ENCODE measurements around the gene TSHZ1. TPM values are rescaled to one million over a fixed set of nuclear protein-coding genes. Genes with fewer than 3 reads are reported as not detected.

TSHZ1 gene
- total and polyA plus RNA-seq, 4 donors: 17.1 to 76.0 (median 46.0) TPM

DNA sequence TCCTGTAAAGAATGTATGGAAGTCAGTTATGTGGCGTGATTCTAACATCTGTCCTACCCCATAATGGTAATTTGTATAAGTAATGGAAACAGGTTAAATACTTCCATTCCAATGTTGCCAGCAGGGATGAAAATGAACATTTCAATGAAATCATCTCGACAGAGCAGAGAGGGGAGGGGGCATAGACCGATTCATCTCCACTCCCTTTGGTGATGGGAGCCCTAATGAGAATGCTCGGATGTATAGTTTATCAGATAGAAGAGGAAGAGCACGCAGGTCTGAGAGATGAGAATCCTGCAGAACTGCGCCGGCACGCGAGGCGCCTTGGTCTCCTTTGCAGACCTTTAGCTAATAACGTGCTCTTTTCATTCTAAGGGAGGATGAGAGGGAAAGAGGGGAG lies 61.4 kb downstream of the TSHZ1 start:
- Histone ChIP-seq H3K27me3 (ENCODE audit: control insufficient read depth, insufficient read depth, low read length) (no peaks in the 10 kb centered on the region), H3K27ac (ENCODE audit: low read depth, low read length) (no peak overlapping the region), H3K36me3 (ENCODE audit: control insufficient read depth, insufficient read depth, low read length) (peaks cover 2% of the 10 kb centered on the region), H3K4me1 (ENCODE audit: control insufficient read depth, insufficient read depth, low read length) (peaks cover 25% of the 10 kb centered on the region), H3K4me3 (ENCODE audit: low read depth, low read length) (no peak overlapping the region), H3K9me3 (ENCODE audit: control insufficient read depth, insufficient read depth, low read length) (no peaks in the 10 kb centered on the region)
- peak in 1 of 6 donors; percentile 68 for DNase-seq (ENCODE audit: low read depth in 4 of 6, low spot score in 6 of 6)
- 48% methylated on average over 9 of the region's 11 CpGs for WGBS (ENCODE audit: insufficient coverage)

DNA sequence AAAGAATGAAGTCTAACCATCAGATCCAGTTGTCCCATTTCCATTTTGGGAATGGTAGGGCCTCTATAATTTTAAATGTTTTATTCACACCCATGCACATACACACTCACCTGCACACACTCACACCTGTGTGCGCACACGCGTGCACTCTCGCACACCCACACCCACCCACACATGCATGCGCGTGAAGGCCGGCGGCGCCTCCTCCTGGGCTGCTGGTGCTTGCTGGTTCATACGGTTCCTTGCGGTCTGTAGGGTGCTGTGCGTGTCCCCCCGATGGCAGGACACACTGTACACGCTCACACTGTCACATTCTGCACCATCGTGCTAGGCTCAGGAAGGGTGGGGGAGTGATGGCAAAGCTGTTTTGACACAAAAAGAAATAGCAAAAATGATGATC lies 63.2 kb downstream of the TSHZ1 start:
- H3K4me1 ChIP-seq (ENCODE audit: control insufficient read depth, insufficient read depth, low read length): peaks cover 25% of the 10 kb centered on the region
- no peak for DNase-seq (ENCODE audit: low read depth in 4 of 6, low spot score in 6 of 6)

DNA sequence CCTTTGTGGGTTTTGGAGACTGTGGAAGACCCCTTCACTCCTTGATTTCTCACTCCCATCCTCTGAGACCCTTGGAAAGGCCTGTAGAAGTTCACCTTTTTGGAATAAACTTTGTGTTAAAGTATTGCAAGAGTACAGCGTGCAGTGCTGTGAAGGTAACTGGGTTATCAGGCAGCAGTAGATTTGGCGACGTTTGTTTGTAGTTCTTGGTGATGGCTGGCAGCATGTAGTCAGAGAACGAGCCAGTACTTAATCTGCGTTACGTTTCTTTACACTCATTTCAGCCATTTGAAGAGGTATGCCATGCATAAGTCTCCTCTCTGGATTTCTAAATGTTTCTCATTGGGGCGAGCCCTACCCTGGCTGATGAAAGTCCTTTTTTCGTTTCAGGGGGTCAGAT lies 64.6 kb downstream of the TSHZ1 start:
- DNase-seq (ENCODE audit: low read depth in 4 of 6, low spot score in 6 of 6): no peak
- Histone ChIP-seq H3K27ac (ENCODE audit: low read depth, low read length) (no peak overlapping the region), H3K4me3 (ENCODE audit: low read depth, low read length) (no peak overlapping the region), H3K9me3 (ENCODE audit: control insufficient read depth, insufficient read depth, low read length) (no peaks in the 10 kb centered on the region), H3K27me3 (ENCODE audit: control insufficient read depth, insufficient read depth, low read length) (no peaks in the 10 kb centered on the region), H3K36me3 (ENCODE audit: control insufficient read depth, insufficient read depth, low read length) (peaks cover 2% of the 10 kb centered on the region), H3K4me1 (ENCODE audit: control insufficient read depth, insufficient read depth, low read length) (peaks cover 23% of the 10 kb centered on the region)
- 91% methylated on average over 5 of the region's 8 CpGs for WGBS (ENCODE audit: insufficient coverage)

More for the DNA sequence above, 63.2 kb downstream of the TSHZ1 start:
- no peaks in the 10 kb centered on the region for H3K9me3 ChIP-seq (ENCODE audit: control insufficient read depth, insufficient read depth, low read length)
- no peak overlapping the region for H3K27ac ChIP-seq (ENCODE audit: low read depth, low read length)
- H3K4me3 ChIP-seq (ENCODE audit: low read depth, low read length): no peak overlapping the region
- 99% methylated on average over 10 of the region's 15 CpGs for WGBS (ENCODE audit: insufficient coverage)
- H3K27me3 ChIP-seq (ENCODE audit: control insufficient read depth, insufficient read depth, low read length): no peaks in the 10 kb centered on the region
- H3K36me3 ChIP-seq (ENCODE audit: control insufficient read depth, insufficient read depth, low read length): peaks cover 2% of the 10 kb centered on the region

DNA sequence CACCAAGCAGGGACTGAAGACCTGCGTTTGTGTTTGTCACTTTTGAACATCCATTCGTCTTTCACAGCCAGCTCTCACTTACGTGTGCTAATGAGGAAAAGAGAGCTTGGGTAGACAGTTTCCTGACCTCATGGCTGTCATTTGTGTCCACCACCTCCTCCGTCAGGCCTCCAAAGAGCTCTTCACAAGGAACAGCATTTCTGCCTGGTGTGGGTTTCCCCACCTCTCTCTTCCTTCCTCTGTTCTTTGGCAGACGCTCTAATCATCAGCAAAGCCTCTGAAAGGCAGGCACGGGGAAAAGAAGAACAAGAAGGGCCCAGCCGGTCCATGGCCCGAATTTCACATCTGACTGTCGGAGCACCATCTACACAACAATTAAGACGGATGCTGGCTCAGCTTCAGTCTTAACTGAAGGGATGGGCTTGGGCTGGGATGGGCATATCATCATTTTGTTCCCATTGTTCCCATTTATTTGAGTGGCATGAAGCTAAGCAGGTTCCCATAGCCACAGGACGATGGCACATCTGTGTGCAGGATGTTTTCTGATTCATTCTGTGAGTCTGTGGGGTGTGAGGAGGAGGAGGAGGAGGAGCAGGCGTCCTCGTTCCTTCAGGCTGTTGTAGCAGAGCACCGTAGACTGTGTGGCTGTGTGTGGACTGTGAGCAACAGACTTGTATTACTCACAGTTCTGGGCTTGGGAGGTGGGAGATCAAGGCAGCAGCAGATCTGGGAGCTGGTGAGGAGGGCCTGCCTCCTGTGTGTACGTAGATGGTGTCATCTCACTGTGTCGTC lies 66.4 kb downstream of the TSHZ1 start:
- peaks cover 30% of the 10 kb centered on the region for H3K4me1 ChIP-seq (ENCODE audit: control insufficient read depth, insufficient read depth, low read length)
- no peak overlapping the region for H3K4me3 ChIP-seq (ENCODE audit: low read depth, low read length)
- H3K27me3 ChIP-seq (ENCODE audit: control insufficient read depth, insufficient read depth, low read length): no peaks in the 10 kb centered on the region
- no peak overlapping the region for H3K27ac ChIP-seq (ENCODE audit: low read depth, low read length)
- DNase-seq (ENCODE audit: low read depth in 4 of 6, low spot score in 6 of 6): no peak
- H3K9me3 ChIP-seq (ENCODE audit: control insufficient read depth, insufficient read depth, low read length): no peaks in the 10 kb centered on the region
- WGBS (ENCODE audit: insufficient coverage): 65% methylated on average over 10 of the region's 16 CpGs
- peaks cover 15% of the 10 kb centered on the region for H3K36me3 ChIP-seq (ENCODE audit: control insufficient read depth, insufficient read depth, low read length)

DNA sequence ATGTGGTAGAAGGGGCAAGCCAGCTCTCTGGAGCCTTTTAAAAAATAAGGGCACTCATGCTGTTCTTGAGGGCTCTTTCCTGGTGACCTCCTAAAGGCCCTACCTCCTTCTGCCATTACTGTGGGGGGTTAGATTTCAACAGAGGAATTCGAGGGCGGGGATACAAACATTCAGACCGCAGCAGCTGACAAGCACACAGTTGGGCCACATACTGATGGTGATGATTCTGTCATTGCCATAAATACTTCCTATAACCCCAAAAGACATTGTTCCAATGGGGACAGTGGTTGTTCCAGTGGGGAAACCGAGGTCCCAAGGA lies 67.0 kb downstream of the TSHZ1 start:
- no peaks in the 10 kb centered on the region for H3K9me3 ChIP-seq (ENCODE audit: control insufficient read depth, insufficient read depth, low read length)
- peaks cover 18% of the 10 kb centered on the region for H3K36me3 ChIP-seq (ENCODE audit: control insufficient read depth, insufficient read depth, low read length)
- WGBS (ENCODE audit: insufficient coverage): no CpG with 5 or more reads among the region's 4 CpGs
- no peak overlapping the region for H3K4me3 ChIP-seq (ENCODE audit: low read depth, low read length)
- H3K27ac ChIP-seq (ENCODE audit: low read depth, low read length): no peak overlapping the region
- H3K27me3 ChIP-seq (ENCODE audit: control insufficient read depth, insufficient read depth, low read length): no peaks in the 10 kb centered on the region
- H3K4me1 ChIP-seq (ENCODE audit: control insufficient read depth, insufficient read depth, low read length): peaks cover 27% of the 10 kb centered on the region
- no peak for DNase-seq (ENCODE audit: low read depth in 4 of 6, low spot score in 6 of 6)

DNA sequence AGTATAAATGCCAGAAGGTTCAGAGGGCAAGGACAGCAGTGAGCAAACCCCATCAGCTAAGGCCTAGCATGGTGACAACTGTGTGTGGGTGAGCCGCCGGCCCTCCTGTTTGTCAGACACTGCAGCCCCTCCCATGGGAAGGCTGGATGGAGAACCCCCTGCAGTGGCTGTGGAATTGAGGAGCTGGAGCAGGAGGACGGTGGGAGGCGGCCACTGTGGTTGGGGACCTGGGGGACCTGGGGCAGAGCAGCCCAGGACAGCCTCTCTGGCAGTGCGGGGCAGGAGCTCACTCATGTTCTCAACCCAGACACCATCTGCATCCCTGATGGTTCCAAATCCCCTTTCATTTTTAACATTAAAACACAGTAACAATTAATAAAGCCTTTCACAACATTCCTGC lies 68.8 kb downstream of the TSHZ1 start:
- H3K4me1 ChIP-seq (ENCODE audit: control insufficient read depth, insufficient read depth, low read length): peaks cover 24% of the 10 kb centered on the region
- DNase-seq (ENCODE audit: low read depth in 4 of 6, low spot score in 6 of 6): no peak
- H3K36me3 ChIP-seq (ENCODE audit: control insufficient read depth, insufficient read depth, low read length): peaks cover 20% of the 10 kb centered on the region
- no peaks in the 10 kb centered on the region for H3K27me3 ChIP-seq (ENCODE audit: control insufficient read depth, insufficient read depth, low read length)
- no peaks in the 10 kb centered on the region for H3K9me3 ChIP-seq (ENCODE audit: control insufficient read depth, insufficient read depth, low read length)
- H3K4me3 ChIP-seq (ENCODE audit: low read depth, low read length): no peak overlapping the region
- H3K27ac ChIP-seq (ENCODE audit: low read depth, low read length): no peak overlapping the region
- WGBS (ENCODE audit: insufficient coverage): 75% methylated on average over 4 of the region's 5 CpGs

DNA sequence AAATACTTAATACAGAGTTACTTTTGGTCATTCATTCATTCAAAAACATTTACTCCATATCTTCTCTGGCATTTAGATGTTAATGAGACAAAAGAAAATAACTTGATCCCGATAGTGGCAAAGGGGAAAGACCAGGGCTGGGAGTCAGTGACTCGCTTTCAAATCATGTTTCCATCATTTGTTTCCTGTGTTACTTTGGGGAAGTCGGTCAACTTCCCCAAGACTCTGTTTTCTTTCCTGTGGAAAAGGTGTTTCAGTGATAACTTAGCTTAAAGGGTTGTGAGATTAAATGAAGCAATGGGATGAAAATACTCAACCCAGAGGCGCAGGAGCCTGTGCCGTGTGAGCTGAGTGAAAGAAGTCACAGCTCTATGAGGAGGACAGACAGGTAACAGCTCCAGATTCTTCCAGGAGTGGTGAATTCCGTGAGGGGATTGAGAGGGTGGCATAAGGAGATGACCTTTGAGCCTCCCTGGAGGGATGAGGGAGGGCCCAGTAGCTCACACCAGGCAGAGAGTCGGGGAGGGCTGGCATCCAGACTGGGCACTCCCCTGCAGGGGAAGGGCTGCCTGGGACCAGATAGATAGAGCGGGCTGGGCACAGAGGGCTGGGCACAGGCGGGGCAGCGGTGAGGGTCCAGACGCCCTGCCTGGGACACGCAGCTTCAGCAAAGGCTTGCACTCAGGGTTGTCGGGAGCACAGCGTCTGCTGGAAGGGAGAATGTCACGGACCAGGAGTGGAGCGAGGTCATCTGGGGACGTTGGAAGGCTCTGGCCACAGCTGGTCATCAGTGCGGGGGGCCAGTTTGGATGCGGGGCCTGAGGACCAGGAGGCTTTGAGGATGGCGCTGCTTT lies 70.1 kb downstream of the TSHZ1 start:
- WGBS (ENCODE audit: insufficient coverage): 92% methylated on average over 17 of the region's 20 CpGs
- Histone ChIP-seq H3K4me3 (ENCODE audit: low read depth, low read length) (no peak overlapping the region), H3K27ac (ENCODE audit: low read depth, low read length) (no peak overlapping the region), H3K36me3 (ENCODE audit: control insufficient read depth, insufficient read depth, low read length) (peaks cover 29% of the 10 kb centered on the region), H3K9me3 (ENCODE audit: control insufficient read depth, insufficient read depth, low read length) (no peaks in the 10 kb centered on the region), H3K27me3 (ENCODE audit: control insufficient read depth, insufficient read depth, low read length) (no peaks in the 10 kb centered on the region), H3K4me1 (ENCODE audit: control insufficient read depth, insufficient read depth, low read length) (peaks cover 24% of the 10 kb centered on the region)
- DNase-seq (ENCODE audit: low read depth in 4 of 6, low spot score in 6 of 6): no peak

DNA sequence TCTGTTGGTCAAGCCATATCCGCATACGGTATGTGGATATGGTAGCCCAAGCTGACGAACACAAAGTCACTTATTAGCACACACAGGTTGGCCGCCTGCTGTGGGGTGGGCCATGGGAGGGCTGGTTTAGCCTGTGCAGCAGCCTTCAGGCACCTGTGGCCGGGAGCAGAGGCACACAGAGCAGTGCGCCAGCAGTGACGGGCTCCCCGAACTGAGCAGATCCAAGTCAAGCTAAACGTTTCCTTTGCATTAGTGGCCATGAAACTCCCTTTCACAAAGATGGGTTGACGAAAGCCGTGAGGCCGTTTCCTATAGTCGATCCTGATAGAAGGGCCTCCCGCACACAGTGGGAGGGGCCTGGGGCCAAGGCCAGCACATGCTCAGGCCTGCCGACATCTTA lies 72.1 kb downstream of the TSHZ1 start:
- DNase-seq (ENCODE audit: low read depth in 4 of 6, low spot score in 6 of 6): no peak
- peaks cover 24% of the 10 kb centered on the region for H3K4me1 ChIP-seq (ENCODE audit: control insufficient read depth, insufficient read depth, low read length)
- H3K36me3 ChIP-seq (ENCODE audit: control insufficient read depth, insufficient read depth, low read length): peaks cover 49% of the 10 kb centered on the region
- H3K27me3 ChIP-seq (ENCODE audit: control insufficient read depth, insufficient read depth, low read length): no peaks in the 10 kb centered on the region
- no peak overlapping the region for H3K4me3 ChIP-seq (ENCODE audit: low read depth, low read length)
- WGBS (ENCODE audit: insufficient coverage): 96% methylated on average over 13 of the region's 15 CpGs
- no peak overlapping the region for H3K27ac ChIP-seq (ENCODE audit: low read depth, low read length)
- no peaks in the 10 kb centered on the region for H3K9me3 ChIP-seq (ENCODE audit: control insufficient read depth, insufficient read depth, low read length)

DNA sequence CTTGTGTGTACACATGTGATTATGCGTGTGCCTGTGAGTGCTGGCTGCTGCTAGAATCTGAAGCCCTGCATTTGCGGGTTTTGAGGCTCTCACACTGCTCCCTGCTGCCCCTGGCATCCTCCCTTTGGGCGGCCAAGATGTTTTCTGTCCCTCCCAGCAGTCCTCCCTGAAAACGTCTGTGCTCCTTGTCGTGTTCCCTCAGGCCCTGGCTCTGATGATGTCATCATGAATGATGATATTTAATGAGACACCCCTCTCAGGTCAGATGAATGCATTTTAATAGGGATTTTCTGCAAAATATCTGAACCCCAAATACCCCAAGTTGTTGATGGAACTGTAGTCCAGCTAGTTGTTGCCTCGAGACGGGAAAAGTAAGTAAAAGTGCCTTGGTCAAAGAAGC lies 73.1 kb downstream of the TSHZ1 start:
- 100% methylated on average over 5 of the region's 7 CpGs for WGBS (ENCODE audit: insufficient coverage)

DNA sequence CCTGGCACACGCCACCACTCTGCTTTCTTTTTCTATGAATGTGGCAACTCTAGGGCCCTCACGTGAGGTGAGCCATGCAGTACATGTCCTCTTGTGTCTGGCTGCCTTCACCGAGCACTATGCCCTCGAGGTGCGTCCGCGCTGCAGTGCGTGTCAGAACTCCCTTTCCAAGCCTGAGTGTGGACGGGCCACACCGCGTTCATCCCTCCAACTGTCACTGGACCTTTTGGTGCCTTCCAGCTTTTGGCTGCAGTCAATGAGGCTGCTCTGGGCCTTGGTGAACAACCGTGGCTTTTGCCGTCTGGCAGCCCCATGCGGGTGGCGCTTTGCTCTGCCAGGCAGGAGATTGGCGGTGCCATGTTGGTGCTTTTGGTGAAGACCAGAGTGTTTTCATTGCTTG lies 74.0 kb downstream of the TSHZ1 start:
- 96% methylated on average over 16 of the region's 16 CpGs for WGBS (ENCODE audit: insufficient coverage)
- Histone ChIP-seq H3K4me3 (ENCODE audit: low read depth, low read length) (no peak overlapping the region), H3K9me3 (ENCODE audit: control insufficient read depth, insufficient read depth, low read length) (no peaks in the 10 kb centered on the region), H3K27ac (ENCODE audit: low read depth, low read length) (no peak overlapping the region), H3K36me3 (ENCODE audit: control insufficient read depth, insufficient read depth, low read length) (peaks cover 57% of the 10 kb centered on the region), H3K27me3 (ENCODE audit: control insufficient read depth, insufficient read depth, low read length) (no peaks in the 10 kb centered on the region), H3K4me1 (ENCODE audit: control insufficient read depth, insufficient read depth, low read length) (peaks cover 12% of the 10 kb centered on the region)
- no peak for DNase-seq (ENCODE audit: low read depth in 4 of 6, low spot score in 6 of 6)

More for the DNA sequence above, 73.1 kb downstream of the TSHZ1 start:
- Histone ChIP-seq H3K4me1 (ENCODE audit: control insufficient read depth, insufficient read depth, low read length) (peaks cover 18% of the 10 kb centered on the region), H3K36me3 (ENCODE audit: control insufficient read depth, insufficient read depth, low read length) (peaks cover 57% of the 10 kb centered on the region), H3K4me3 (ENCODE audit: low read depth, low read length) (no peak overlapping the region), H3K9me3 (ENCODE audit: control insufficient read depth, insufficient read depth, low read length) (no peaks in the 10 kb centered on the region), H3K27me3 (ENCODE audit: control insufficient read depth, insufficient read depth, low read length) (no peaks in the 10 kb centered on the region), H3K27ac (ENCODE audit: low read depth, low read length) (no peak overlapping the region)
- DNase-seq (ENCODE audit: low read depth in 4 of 6, low spot score in 6 of 6): no peak
